ENCODE results near the gene PCK2. TPM values are rescaled to one million over a fixed set of nuclear protein-coding genes. Genes with fewer than 3 reads are reported as not detected.

The PCK2 gene
- total RNA-seq, 1 donor: 24.8 TPM

DNA sequence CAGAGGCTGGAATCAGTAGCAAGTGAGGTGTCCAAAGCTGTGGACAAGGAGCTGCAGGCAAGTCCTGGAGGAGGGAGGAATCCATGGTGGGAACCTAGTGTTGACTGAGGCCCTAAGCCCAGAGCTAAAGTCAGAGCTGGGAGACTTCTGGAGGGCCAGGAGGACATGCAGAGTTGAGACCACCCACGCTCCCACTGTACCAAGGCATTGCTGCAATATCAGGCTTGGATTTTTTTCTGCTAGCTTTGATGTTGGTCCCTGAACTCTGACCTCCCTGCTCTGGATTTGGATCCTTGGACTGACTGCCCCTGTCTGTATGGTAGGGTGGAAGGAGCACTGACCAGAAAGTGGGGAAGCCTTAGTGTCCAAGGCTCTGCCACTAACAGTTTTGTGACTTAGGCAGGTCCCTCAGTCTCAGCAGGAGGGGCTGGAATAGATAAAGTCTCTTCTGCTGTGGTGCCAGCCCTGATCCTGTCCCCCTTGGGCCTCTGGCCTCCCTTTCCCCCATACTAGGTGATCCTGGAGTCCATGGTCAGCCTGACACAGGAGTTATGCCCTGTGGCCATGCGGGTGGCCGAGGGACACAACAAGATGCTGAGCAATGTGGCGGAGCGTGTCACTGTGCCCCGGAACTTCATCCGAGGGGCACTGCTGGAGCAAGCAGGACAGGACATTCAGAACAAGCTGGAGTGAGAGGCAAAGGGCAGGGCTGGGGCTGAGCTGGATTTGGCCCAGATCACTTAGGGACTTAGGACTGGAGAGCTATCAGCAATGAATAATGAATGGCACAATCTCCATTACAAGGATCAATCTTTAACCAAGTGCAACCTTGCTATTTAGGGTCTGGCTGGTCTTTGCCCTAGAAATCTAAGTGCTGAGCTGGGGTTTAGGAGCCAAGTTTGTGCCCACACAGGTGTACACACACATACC lies 32.9 kb upstream of the PCK2 start:
- no peak for DNase-seq (ENCODE audit: low read depth in 2 of 3, low spot score in 2 of 3)

GRCh38 chr14:24062216-24062980 lies 31.7 kb upstream of the PCK2 start:
- no peak for DNase-seq (ENCODE audit: low read depth in 2 of 3, low spot score in 2 of 3)

DNA sequence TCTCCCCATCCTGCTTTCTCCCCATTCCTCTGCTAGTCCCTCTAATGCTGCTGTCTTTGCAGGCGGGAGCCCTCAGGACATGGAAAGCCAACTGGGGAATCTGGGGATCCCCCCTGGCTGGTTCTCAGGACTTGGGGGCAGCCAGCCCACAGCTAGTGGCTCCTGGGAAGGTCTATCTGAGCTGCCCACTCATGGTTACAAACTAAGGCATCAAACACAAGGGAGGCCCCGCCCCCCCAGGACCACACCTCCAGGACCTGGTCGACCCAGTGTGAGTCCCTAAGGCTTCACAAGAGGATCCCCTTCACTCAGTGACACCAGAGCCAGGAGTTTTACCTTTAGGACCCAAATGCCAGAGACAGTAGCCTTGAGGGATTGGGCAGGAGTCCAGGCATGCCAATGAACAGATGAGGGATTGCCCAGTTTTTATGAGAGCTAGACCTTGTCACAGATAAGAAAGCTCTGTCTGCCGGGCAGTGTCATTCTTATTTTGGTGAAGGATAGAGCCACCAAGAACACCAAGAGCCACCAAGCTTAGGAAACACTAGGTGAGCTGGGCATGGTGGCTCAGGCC lies 30.8 kb upstream of the PCK2 start:
- no peak for DNase-seq (ENCODE audit: low read depth in 2 of 3, low spot score in 2 of 3)

DNA sequence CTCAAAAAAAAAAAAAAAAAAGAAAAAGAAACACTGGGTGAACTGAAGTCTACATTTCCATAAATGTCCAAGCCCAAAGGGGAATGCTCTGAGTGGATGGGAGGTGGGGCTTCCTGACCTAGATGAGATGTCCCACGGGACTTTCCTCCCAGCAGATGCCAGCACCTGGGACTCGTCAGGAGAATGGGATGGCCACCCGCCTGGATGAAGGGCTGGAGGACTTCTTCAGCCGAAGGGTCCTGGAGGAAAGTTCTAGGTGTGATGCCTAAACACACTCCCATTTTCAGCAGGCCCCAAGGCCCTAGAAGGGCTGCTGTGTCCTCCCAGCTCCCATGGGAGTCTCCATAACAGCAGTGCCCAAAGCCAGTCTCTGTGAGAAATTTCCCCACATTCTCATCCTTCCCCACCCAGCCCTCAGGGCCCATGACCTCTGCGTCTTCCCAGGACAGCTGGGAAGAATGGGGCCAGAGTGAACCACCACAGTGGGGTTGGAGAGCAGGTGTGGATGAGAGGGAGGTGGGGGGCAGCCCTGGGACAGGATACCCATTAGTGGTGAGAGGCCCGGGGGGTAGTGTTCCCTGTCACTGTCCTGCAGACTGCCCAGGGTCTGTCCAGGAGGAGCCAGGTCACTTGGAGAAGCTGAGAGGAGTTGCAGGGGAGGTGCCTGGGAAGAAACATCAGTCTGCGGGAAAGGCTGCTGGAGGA lies 29.9 kb upstream of the PCK2 start:
- no peak for DNase-seq (ENCODE audit: low read depth in 2 of 3, low spot score in 2 of 3)

GRCh38 chr14:24064856-24065255 lies 29.3 kb upstream of the PCK2 start:
- DNase-seq (ENCODE audit: low read depth in 2 of 3, low spot score in 2 of 3): no peak

- DNase-seq (ENCODE audit: low read depth in 2 of 3, low spot score in 2 of 3): no peak
These were observed 28.7 kb upstream of the PCK2 start for GRCh38 chr14:24065408-24065807.

DNA sequence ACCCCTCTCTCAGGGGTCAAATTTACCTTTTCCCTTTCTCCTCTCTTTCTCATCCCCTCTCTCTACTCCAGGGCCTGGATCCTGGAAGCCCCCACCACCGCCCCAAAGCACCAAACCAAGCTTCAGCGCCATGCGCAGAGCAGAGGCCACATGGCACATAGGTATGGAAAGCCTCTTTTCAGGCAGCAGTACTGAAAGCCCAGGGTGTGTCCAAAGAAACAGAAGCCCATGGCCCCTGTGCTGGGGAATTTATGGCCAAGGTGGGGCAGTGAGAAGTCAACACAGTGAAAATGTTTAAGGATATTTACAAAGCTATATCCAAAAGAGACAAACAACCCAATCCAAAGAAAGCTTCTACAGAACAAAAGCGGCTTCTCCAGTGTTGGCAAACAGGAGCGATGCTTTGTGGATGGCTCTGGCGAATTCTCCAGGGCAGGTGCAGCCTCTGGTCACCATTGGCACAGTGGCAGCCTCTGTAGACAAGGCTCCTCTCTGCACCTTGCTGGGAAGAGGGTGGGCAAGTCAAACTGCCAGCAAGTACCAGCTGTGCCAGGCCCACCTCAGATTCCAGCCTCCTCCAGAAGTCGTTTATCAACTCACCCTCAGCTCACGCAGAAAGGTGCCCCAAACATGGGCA lies 27.5 kb upstream of the PCK2 start:
- no peak for DNase-seq (ENCODE audit: low read depth in 2 of 3, low spot score in 2 of 3)

GRCh38 chr14:24067133-24068082 lies 26.7 kb upstream of the PCK2 start:
- DNase-seq (ENCODE audit: low read depth in 2 of 3, low spot score in 2 of 3): no peak

GRCh38 chr14:24068711-24069410 lies 25.2 kb upstream of the PCK2 start:
- no peak for DNase-seq (ENCODE audit: low read depth in 2 of 3, low spot score in 2 of 3)

- DNase-seq (ENCODE audit: low read depth in 2 of 3, low spot score in 2 of 3): no peak
These were observed 24.7 kb upstream of the PCK2 start for GRCh38 chr14:24069411-24069735.

GRCh38 chr14:24070285-24071143 lies 23.6 kb upstream of the PCK2 start:
- DNase-seq (ENCODE audit: low read depth in 2 of 3, low spot score in 2 of 3): no peak

DNA sequence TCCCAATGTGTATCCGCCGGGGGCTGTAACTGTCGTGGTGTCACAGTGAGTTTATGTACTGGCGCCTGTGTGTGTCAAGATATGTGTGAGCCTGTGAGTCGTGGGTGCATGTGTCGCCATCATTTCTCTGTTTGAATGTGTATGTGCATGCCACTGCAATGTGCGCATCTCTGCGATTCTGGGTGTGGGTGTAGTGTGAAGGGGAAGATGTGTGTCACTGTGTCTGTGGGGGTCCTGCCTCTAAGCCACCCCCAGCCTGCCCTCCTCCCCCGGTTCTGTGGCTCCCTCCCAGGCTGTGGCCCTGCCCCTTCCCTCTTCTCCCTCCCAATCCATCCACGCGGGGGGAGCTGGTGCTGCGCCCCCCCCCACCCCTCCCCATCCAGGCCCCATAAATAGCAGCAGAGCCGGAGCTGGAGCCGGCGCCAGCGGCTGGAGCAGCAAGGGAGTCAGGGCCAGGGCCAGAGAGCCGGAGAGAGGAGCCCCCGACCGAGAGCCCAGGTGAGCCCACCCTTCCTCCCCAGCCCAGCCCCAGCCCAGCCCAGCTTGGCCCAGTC lies 22.9 kb upstream of the PCK2 start, which contains the start of gene CPNE6:
Gene CPNE6, plus strand, starts transcription at position 419 of the 554 bp plus-strand sequence. CDS start 1,375 bp downstream, outside the sequence.
- no peak for DNase-seq (ENCODE audit: low read depth in 2 of 3, low spot score in 2 of 3)

DNA sequence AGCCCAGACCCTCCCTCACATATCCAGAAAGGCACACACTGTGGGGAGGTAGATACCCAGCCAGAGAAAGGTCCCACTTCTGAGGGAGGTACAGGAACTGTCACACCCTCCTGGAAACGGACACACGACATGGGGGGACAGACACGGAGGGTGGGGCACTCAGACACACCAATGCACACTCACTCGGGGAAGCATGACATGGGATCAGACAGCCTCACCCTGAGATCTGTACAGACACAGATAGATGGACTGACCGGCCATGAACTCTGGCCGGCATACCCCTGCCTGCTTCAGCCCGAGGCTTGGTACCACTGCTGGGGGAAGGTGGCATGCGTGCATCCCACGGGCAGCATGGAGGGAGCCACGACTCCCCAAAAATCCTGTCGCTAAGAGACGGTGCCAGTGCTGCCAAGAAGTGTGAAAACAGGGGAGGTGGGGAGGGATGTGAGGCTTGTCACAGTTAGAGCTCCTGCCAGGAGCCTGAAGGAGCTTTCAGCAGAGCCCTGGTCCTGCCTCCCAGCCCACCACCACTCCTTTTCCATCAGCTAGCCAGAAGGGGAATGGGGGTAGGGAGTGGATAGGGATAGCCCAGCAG lies 22.2 kb upstream of the PCK2 start:
- DNase-seq (ENCODE audit: low read depth in 2 of 3, low spot score in 2 of 3): no peak

GRCh38 chr14:24072436-24072835 lies 21.7 kb upstream of the PCK2 start:
- DNase-seq (ENCODE audit: low read depth in 2 of 3, low spot score in 2 of 3): no peak

DNA sequence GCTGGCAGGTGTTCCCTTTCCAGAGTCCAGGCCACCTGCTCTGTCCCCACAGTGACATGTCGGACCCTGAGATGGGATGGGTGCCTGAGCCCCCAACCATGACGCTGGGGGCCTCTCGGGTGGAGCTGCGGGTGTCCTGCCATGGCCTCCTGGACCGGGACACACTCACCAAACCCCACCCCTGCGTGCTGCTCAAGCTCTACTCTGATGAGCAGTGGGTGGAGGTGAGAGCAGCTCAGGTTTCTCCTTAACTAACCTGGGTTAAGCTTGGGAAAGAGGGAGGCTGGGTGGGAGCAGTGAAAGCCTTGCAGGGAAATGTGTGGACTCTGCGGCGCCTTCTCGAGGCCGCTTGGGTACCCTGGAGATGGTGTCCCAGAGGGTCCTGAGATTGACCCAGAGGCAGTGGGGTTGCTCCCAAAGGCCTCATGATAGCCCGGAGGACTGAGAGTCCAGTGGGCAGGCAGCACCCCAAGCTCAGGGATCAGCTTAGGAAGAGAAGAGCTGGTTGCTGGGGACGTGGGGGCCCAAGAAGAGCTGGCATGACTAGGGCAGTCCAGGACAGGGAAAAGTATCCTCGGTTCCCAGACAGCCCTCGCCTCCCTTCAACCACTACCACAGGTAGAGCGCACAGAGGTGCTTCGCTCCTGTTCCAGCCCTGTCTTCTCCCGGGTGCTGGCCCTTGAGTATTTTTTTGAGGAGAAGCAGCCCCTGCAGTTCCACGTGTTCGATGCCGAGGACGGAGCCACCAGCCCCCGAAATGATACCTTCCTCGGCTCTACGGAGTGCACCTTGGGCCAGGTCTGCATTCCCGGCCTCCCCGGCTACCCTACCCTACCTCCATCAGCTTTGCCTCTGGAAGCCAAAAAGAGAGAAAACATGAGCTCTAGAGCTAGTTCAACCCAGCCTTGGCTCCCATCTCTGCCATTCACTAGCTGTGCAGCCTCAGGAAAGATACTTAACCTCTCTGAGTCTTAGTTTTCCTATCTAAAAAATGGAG lies 20.9 kb upstream of the PCK2 start:
- no peak for DNase-seq (ENCODE audit: low read depth in 2 of 3, low spot score in 2 of 3)
